ENCODE measurements around the gene CDC42SE2.
"Not testable (repeated sequence)": the region's sequence is repeated elsewhere in the genome, so short reads cannot be mapped to it uniquely, and the experiment has no call there.

CDC42SE2 gene

GRCh38 chr5:131389869-131390265, 126.0 kb downstream of the CDC42SE2 start:
- no peak for DNase-seq (ENCODE audit: low spot score)

- no peak for DNase-seq (ENCODE audit: low spot score)
Observed at GRCh38 chr5:131392466-131393095, 128.7 kb downstream of the CDC42SE2 start.

GRCh38 chr5:131393498-131393968, 129.7 kb downstream of the CDC42SE2 start:
- DNase-seq (ENCODE audit: low spot score), result no peak

DNA sequence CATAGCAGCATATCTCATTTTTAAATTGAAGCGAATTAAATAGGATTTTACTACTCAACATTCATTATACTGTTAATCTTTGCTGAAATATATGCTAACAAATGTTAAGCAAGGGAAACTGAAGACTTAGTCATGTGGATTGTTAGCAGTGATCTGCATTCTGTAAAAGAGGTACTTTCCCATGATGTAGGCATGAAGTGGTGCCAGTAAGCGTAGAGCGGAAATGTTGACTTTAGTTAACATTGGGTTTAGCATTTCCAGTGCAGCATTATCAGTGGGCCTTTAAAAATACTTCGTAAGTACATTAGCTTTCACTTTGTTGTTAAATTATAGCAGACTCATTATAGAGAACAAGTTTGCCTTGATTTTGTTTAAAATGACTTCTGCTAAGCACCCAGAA, 130.3 kb downstream of the CDC42SE2 start:
- DNase-seq (ENCODE audit: low spot score), result no peak

DNA sequence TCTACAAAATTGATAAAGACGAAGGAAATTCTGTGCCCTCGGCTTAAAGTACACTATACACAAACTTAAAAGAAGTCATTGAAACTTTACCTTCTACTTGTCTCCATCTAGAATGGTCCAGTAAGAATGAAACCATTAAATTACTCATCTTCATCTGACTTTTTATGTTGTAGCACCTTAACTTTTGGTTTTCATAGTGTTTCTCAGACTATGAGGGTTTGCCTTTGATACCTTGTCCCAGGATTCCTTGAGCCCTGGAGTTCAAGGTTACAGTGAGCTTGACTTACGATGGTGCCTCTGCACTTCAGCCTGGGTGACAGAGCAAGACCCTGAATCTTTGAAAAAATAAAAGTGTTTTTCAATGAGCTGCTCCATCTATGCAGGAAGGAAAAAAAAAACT, 132.2 kb downstream of the CDC42SE2 start:
- no peak for DNase-seq (ENCODE audit: low spot score)

GRCh38 chr5:131396630-131397273, 132.9 kb downstream of the CDC42SE2 start:
- DNase-seq (ENCODE audit: low spot score), result no peak

GRCh38 chr5:131399007-131399406, 135.2 kb downstream of the CDC42SE2 start:
- DNase-seq (ENCODE audit: low spot score), result not testable (repeated sequence)

DNA sequence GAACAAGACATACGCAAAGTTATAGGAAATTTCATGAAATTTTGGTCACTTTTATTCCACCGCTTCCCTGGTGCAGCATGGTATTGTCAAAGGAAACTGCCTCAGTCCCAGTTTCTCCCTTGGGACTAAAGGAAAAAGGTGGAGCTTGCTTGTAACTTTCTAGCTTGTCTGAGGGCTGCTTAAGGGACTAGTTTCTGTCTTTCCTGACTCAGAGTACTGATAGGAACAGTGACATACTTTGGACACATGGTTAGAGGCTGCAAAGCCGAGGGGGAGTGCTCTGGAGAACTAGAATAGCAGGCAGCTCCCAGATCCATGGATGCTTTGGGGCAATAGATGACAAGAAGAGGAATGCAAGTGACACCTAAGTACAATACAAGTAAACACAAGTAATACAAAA, 136.7 kb downstream of the CDC42SE2 start:
- no peak for DNase-seq (ENCODE audit: low spot score)

GRCh38 chr5:131405674-131406073, 141.8 kb downstream of the CDC42SE2 start:
- no peak for DNase-seq (ENCODE audit: low spot score)

- DNase-seq (ENCODE audit: low spot score), result no peak
Observed at GRCh38 chr5:131406076-131406475, 142.2 kb downstream of the CDC42SE2 start.

- no peak for DNase-seq (ENCODE audit: low spot score)
Observed at GRCh38 chr5:131406975-131407638, 143.3 kb downstream of the CDC42SE2 start.

DNA sequence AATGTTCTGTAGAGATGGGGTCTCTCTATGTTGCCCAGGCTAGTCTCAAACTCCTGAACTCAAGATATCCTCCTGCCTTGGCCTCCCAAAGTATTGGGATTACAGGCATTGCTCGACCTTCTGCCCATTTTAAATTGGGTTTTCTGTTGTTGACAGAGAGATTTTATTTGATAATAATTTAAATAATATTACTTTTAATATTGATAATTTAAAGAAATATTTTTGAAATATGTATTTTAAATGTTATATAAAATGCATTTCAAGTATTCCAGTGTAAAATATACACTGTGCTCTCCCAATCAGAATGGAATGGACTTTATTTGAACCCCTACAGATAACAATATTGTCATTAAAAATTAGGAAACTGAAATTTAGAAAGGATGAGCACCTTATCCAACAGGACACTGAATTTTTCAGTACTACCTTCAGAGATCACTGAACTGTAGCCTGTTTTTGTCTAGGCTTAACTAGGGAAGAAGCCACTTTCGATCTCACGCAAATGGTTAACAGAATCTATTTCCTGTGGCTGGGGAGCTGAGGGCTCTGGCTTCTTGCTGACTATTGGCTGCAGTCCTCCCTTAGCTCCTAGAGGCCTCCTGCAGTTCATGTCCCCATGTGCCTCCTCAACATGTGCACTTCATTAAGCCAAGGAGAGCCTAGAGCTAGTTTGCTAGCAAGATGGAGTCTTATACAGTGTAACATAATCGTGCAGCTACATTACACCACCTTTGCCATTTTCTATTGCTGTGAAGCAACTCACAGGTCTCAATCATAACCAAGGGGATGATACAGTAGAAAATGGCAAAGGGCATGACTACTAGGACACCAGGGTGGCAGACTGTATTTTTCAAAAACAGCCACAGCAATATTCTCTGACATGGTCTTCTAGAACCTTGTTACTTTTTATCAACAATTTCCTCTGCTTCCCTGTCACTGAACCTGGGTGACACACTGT, 150.0 kb downstream of the CDC42SE2 start:
- no peak for DNase-seq (ENCODE audit: low spot score)

GRCh38 chr5:131416729-131417128, 152.9 kb downstream of the CDC42SE2 start:
- DNase-seq (ENCODE audit: low spot score), result no peak

DNA sequence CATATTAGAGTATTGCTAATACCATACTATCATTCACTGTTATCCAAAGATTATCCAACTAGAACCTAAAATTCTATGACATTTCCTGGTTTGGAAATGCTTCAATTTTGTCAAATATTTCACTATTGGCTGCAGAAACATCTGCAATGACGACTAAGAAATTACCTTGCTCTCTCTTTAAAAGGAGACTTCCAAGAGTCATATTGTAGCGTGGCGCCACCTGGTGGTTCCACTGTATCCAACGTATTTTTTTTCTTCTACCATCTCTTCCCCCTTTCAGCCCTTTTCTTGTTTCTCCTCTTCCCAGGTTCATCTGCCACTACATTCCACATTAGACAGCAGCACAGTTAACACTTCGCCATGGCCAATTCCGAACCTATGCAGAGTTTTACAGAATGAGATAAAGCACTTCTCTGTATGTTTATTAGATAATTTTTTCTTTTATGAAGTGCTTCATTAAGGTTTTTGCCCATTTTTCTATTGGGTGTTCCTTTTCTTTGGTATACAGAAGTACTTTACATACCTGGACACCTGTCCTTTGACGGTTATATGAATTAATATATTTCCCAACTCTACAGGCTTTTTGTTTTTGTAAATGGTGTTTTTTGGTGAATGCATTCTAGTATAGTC, 153.5 kb downstream of the CDC42SE2 start:
- DNase-seq (ENCODE audit: low spot score), result peak; percentile 78

GRCh38 chr5:131418846-131419245, 155.0 kb downstream of the CDC42SE2 start:
- DNase-seq (ENCODE audit: low spot score), result no peak

GRCh38 chr5:131419877-131420276, 156.0 kb downstream of the CDC42SE2 start:
- DNase-seq (ENCODE audit: low spot score), result no peak

GRCh38 chr5:131423056-131423455, 159.2 kb downstream of the CDC42SE2 start:
- no peak for DNase-seq (ENCODE audit: low spot score)

GRCh38 chr5:131426011-131426410, 162.2 kb downstream of the CDC42SE2 start:
- no peak for DNase-seq (ENCODE audit: low spot score)

- DNase-seq (ENCODE audit: low spot score), result no peak
Observed at GRCh38 chr5:131430794-131431193, 166.9 kb downstream of the CDC42SE2 start.

DNA sequence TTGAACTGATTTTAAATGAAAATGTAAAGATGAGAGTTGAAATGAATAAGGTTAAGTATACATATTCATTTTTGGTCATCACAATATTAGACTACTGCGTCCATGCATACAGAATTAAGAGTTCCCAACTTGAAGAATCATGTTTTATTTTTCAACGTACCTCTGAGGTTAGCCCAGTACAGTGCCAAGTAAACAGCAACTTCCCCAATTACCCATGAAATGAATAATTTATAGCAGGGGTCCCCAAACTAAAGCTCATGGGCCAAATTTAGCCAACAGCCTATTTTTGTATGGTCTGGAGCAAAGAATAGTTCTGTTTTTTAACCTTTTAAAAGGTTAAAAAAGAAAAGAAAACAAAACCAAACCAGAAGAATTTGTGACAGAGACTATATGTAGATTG, 167.9 kb downstream of the CDC42SE2 start:
- DNase-seq (ENCODE audit: low spot score), result no peak

GRCh38 chr5:131433109-131433508, 169.3 kb downstream of the CDC42SE2 start:
- no peak for DNase-seq (ENCODE audit: low spot score)

- no peak for DNase-seq (ENCODE audit: low spot score)
Observed at GRCh38 chr5:131436081-131436480, 172.2 kb downstream of the CDC42SE2 start.

Data from LoVo (cell line).